HG02642 (cell line): Measurements from ENCODE around the gene GPR18.
A peak's percentile ranks its signal among the peaks of the same experiment; 100 is the strongest.

Source experiments
- ATAC-seq: cut with Tn5 transposase; IDR thresholded peaks from one replicate; pipeline ENCODE4 v1.9.1; 2021; ENCODE audit warnings: mild to moderate bottlenecking; ENCODE audit not compliant: unreplicated experiment, poor library complexity

Gene GPR18, protein sequence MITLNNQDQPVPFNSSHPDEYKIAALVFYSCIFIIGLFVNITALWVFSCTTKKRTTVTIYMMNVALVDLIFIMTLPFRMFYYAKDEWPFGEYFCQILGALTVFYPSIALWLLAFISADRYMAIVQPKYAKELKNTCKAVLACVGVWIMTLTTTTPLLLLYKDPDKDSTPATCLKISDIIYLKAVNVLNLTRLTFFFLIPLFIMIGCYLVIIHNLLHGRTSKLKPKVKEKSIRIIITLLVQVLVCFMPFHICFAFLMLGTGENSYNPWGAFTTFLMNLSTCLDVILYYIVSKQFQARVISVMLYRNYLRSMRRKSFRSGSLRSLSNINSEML

DNA sequence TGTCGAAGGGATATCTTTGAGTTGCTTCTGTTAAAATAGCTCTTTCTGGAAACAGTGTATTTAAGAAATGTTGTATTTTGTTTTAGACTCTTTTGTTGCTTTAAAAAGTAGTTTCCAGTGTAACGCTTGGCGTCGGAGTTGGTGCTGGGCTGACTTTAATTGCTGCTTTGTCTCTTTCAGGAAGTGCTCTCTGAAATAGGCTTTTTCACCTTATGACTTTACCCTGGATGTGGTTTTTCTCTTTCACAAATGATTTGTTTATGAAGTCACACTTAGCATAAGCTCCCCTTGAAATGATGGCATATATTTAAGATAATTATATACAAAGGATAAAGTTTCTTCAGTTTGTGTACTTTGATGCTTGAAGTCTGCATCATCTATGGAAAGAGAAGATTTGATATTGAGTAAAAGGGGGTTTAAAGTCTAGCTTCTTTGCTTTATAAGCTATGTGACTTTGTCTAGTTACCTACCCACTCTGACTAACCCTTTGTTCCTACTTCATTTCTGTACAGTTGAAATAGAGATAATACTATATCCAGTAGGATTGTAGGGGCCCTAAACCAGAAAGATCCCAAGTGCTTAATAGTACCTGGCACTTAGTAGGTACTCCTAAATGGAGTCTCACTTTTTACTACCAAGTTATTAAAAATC, at the start of gene GPR18:
Gene GPR18 (minus strand): TSS at position 170 of the 651 bp plus-strand sequence. CDS start 2,507 bp downstream, outside the sequence.
- peak; percentile 86 for ATAC-seq

DNA sequence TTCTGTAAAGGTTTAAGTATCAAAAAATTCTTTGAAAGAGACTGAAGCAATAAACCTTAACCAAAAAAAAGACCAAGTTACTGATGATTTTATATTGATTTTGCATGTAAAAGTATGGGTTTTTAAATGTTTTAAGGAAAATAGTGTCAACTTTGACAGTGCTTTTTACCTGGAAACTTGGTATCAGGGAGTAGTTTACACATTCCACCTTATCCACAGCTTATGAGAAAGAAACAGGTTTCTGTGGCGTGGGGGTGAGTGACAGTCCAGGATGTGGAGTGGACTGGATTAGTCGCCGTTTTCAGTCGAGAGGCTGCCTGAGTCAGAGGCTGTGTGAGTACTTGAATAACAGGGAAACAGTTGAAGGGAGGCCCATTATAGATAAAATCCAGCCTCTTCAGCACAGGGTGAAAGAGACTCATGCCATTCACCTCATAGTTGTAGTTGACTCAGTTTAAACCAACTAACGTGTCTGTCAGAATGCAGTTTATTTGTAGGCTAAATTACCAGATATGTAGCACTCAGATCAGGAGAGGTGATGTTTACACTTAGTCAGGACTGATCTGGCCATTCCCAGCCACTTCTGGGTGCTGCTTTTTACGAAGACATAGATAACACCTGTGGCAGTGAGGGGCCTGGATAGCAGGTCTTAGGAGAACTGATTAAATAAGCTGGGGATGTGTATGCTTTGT, 49.6 kb upstream of the GPR18 start:
- peak; percentile 42 for ATAC-seq

DNA sequence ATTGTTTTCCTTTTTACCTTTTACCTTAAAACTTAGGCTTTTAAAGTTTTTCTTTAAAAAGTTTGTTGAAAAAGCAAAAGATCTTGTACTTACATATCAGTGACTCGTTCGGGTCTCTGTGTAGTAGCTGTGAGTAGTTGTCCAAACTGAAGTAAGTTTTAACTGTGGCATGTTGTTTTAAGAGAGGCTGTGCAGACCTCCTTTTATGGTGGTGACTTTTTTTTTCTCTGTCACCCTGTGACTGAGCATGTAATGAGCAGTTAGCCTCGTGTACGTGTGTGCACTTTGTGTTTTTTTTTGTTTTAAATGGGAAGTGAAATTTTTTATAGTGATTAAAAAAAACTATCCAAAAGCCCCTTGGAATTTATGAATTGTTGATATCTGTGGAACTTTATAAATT, 49.1 kb upstream of the GPR18 start, which contains the start of gene GPR183:
Gene GPR183 (minus strand): TSS at position 153 of the 400 bp plus-strand sequence. CDS start 11,254 bp downstream, outside the sequence.
- ATAC-seq = peak; percentile 53

DNA sequence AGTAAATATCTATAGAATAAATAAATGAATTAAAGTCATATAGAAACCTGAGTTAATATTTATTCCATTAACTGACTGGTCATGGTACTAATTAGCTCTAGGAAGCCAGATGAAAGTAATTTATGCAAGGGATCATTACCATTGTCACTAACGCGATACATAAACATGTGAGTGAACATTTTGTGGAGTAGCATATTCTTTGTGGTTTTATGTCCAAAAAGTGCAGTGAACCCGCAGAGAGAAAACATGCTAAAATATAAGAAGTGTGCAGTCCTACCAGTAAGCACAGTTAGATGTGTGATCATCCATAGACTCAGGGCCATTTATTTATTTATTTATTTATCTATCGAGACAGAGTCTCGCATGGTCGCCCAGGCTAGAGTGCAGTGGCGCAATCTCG, 47.4 kb upstream of the GPR18 start:
- ATAC-seq = no peak

DNA sequence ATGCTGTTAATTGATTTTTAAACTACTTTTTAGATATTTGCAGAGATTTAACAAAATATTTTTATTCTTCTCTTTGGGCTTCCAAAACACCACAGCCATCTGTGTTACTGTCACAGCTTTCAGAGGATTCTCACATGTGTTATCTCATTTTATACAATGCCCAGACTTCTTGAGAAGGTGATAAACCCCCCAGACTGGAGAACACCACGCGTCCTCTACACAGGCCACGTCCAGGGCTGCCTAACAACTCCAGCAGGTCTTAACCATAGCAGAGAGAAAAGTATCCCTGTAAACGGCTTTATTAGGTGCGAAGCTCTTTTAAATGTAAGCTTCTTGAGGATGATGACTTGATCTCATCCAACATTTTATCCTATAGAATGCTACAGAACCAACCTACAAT, 47.0 kb upstream of the GPR18 start:
- ATAC-seq = no peak

DNA sequence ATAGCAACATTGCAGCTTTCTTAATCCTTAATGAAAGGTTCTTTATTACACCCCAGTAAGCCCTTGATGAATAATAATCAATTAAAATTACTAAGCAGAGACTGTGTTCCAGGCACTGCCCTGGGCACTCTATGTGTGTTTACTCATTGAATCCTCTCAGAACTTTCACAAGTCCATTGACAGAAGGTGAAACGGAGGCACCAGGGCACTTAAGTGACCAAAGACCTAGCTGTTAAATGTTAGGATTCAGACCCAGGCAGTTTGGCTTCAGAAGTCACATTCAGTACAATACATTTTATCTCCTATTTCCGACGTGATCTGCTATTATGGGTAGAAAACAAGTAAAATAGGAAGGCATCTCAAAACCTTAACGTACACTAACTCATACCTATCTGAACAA, 46.4 kb upstream of the GPR18 start:
- ATAC-seq = no peak

GRCh38 chr13:99303863-99304521, 45.8 kb upstream of the GPR18 start:
- no peak for ATAC-seq

DNA sequence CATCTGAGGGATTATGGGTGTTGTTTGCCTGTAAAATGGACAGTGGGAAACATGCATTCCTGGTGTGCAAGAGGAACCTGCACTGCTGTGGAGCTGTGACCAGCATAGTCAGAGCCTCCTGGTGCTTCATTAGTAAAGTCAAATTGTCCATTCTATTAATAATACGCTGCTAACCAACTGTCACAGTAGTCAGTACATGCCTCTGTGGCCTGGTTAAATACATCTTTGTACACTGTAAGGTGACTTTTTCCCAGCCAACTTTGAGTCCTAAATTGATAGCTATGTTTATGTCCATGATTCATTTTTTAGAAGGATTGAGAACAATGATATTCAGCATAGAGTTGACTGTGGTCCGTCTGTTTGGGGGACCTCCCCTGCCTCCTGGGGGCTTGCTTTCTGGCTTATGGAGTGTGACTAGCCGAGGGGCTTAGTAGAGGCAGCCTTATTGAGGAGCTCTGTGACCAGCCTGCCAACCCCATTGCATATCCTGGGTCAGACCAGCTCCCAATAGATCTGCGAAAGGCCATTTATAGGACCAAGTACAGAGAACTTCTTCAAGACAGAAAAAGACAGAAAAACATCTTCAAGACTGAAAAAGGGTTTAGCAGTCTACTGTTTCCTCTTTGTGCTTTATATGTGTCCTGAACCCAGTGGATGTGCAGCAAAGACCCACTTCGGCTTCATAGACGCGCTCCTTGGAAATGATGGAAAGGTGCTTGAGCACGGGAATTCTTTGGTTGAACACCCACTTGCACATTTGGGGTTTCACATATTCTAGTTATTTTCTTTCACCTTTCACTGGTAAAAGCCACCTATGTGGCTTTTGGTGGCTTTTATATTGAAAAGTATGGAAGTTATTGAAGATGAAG, 44.7 kb upstream of the GPR18 start:
- no peak for ATAC-seq

GRCh38 chr13:99301913-99302636, 43.9 kb upstream of the GPR18 start:
- ATAC-seq = no peak

DNA sequence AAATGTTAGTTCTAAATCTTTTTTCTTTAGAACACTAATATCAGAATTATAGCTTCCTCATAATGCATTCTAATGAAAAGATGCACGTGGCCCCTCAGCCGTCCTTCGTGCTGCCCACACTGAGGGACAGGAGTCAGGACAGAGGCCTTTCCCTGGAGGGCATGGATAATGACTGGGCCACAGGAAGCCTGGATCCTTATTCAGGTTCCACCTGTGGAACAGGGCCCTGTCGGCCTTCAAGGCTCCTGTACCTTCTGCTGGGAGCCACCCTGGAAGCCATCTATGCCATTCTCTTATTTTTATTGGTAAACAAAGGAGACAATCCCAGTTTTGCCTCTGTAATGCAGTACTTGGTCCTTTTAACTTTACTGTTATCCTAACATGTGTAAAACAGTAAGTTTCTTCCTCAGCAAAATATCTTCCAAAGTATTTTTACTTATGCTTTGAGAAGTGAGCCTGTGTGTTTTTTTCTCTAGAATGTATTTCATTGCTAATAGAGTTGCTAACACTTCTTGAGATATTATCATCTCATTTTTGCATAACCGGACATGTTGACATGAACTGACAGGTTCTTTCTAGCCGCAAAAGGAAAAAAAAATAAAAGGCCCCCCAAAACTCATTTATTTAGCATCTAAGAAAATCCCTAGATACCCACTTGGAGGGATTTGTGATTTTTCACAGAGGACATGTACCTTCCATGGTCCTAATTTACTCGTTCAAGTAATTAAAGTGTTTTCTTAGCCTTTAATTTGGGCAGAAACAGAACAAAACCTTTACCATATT, 43.1 kb upstream of the GPR18 start:
- no peak for ATAC-seq

GRCh38 chr13:99299920-99300341, 41.8 kb upstream of the GPR18 start:
- peak; percentile 26 for ATAC-seq

- ATAC-seq = no peak
Observed at GRCh38 chr13:99299256-99299919, 41.2 kb upstream of the GPR18 start.

DNA sequence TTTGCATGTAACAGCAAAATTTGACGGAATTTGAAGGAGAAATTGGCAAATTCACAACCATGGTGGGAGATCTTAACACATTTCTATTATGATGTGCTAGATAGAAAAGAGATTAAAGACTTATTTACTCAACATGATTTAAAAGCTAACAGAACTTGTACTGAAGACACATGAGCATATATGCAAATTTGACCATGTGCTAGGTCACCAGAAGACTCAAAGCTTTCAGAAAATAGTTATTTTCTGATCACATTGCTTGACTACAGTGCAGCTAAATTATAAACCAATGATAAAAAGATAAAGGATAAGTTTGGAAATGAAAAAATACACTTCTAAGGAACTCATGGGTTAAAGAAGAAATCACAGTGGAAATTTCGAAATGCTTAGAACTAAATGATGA, 39.9 kb upstream of the GPR18 start:
- ATAC-seq = no peak

DNA sequence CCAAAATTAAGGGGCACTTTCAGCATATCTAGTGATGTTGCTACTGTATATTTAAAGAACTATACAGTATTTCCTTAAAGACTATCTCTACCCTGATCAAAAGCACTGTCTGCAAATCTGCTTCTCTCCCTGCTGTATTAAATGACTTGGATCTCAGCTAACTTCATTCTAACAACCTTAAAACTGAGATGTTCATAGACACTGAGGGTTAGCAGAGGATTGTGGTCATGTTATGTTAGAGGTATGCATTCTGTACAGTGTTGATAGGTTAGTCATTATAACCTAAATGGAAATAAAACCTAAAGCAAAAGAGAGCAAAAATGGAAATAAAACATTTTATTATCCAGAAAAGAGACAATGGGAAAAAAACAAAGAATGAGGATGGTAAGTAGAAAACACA, 39.2 kb upstream of the GPR18 start:
- ATAC-seq = no peak

- peak; percentile 38 for ATAC-seq
Observed at GRCh38 chr13:99296398-99296797, 38.2 kb upstream of the GPR18 start.

- no peak for ATAC-seq
Observed at GRCh38 chr13:99295488-99296252, 37.5 kb upstream of the GPR18 start.

GRCh38 chr13:99294958-99295357, 36.8 kb upstream of the GPR18 start:
- no peak for ATAC-seq
